DOHH2 (cell line): ENCODE measurements around the gene SURF1.

ENCODE experiments used
- CTCF ChIP-seq: fragments of 200-600 bp; sonication (generic); IDR thresholded peaks from one replicate; pipeline ENCODE4 v1.5.1; 2014; ENCODE audit warnings: antibody characterized with exemption, mild to moderate bottlenecking, low read depth, low read length; ENCODE audit not compliant: poor library complexity, severe bottlenecking
- EZH2phosphoT487 ChIP-seq: fragments of 200-600 bp; sonication (generic); IDR thresholded peaks from 2 replicates; pipeline ENCODE4 v1.6.1; 2017; ENCODE audit warnings: borderline replicate concordance, mild to moderate bottlenecking, antibody characterized with exemption, low read length, moderate library complexity, mixed read lengths

- TF ChIP-seq EZH2phosphoT487 (no peak), CTCF (no peak)
Observed at GRCh38 chr9:133347985-133348717, 8.1 kb downstream of the SURF1 start, which contains the start of the genes MED22 and RPL7A.
